HepG2 (cell line): Measurements from ENCODE around the gene FBXW12. TPM values are rescaled to one million over a fixed set of nuclear protein-coding genes. Genes with fewer than 3 reads are reported as not detected.

ENCODE experiments used
- ATAC-seq: fragments of 200-7000 bp; cut with Tn5 transposase; 3 replicates; pipeline ENCODE4 v1.9.1; 2020; ENCODE audit warnings: mild to moderate bottlenecking, moderate library complexity
- BruUV-seq: library from RNA; stranded (reverse); fragments of 400-500 nt; replicated peaks from 2 replicates; lab custom pipeline; 2021; lab: Mats Ljungman, UMichigan
- CTCF ChIA-PET: fragments of 300-600 bp; formaldehyde crosslinking; extraction: SDS; loops from one replicate; lab custom pipeline; 2021; ENCODE audit warnings: low total read pairs, inconsistent platforms, low intra/inter-chr PET ratio; lab: Yijun Ruan, JAX
- POLR2A ChIA-PET: fragments of 350-600 bp; sonication (Branson Sonifier 250); formaldehyde crosslinking; loops from one replicate; lab custom pipeline; 2020; ENCODE audit warnings: antibody characterized with exemption, inconsistent platforms; lab: Yijun Ruan, JAX
- DNase-seq: peaks from one replicate; pipeline ENCODE4 v3.0.0-alpha.2; 2015; ENCODE audit warnings: low spot score
- FAIRE-seq: peaks from 3 replicates; lab custom pipeline; 2011; peaks lifted over from hg19 to GRCh38; lab: Jason Lieb, UNC
- H2AFZ ChIP-seq: one replicate; pipeline ENCODE4 v1.6.1; 2011; ENCODE audit warnings: low read length, inconsistent platforms
- H3K27ac ChIP-seq: fragments of 300-600 bp; 3 replicates; pipeline ENCODE4 v1.8.0; 2011; ENCODE audit warnings: mixed run types, mild to moderate bottlenecking, mixed read lengths, low read length, inconsistent platforms; ENCODE audit not compliant: insufficient read depth; ENCODE audit errors: extremely low read length
- H3K27me3 ChIP-seq, 2 experiments: fragments of 200-600 bp in 1 of 2; 2 replicates in 1 of 2; 3 replicates in 1 of 2; pipeline versions ENCODE4 v1.6.0 to v1.8.0; 2011; ENCODE audit warnings: low read length in 2 of 2, mild to moderate bottlenecking in 2 of 2, moderate library complexity in 2 of 2, inconsistent platforms in 1 of 2; ENCODE audit not compliant: insufficient read depth in 2 of 2, control insufficient read depth in 1 of 2
- H3K36me3 ChIP-seq, 2 experiments: fragments of 200-600 bp in 1 of 2; replicated peaks in 1 of 2; 2 replicates in 1 of 2; 3 replicates in 1 of 2; pipeline versions ENCODE4 v1.5.1 to v1.8.0; 2011; ENCODE audit warnings: low read length in 2 of 2, inconsistent platforms in 1 of 2; ENCODE audit not compliant: insufficient read depth in 2 of 2, control insufficient read depth in 1 of 2
- H3K4me1 ChIP-seq: 2 replicates; pipeline ENCODE4 v1.5.1; 2012; ENCODE audit warnings: low read length, inconsistent platforms; ENCODE audit not compliant: insufficient read depth
- H3K4me2 ChIP-seq: 2 replicates; pipeline ENCODE4 v1.6.0; 2011; ENCODE audit warnings: low read depth, low read length, inconsistent platforms
- H3K4me3 ChIP-seq, 3 experiments: fragments of 200-600 bp in 1 of 3; sonication (generic), shearing (Covaris generic) in 1 of 3; replicated peaks in 1 of 3; 2 replicates each; pipeline ENCODE4 v1.5.1; 2011 to 2016; ENCODE audit warnings: low read length in 3 of 3, inconsistent platforms in 2 of 3, low read depth in 2 of 3, mild to moderate bottlenecking in 2 of 3, control low read depth in 1 of 3, mixed read lengths in 1 of 3; ENCODE audit not compliant: insufficient read depth in 1 of 3
- H3K79me2 ChIP-seq: one replicate; pipeline ENCODE4 v1.6.1; 2011; ENCODE audit warnings: low read length, inconsistent platforms; ENCODE audit not compliant: insufficient read depth
- H3K9ac ChIP-seq: 2 replicates; pipeline ENCODE4 v1.6.0; 2011; ENCODE audit warnings: mild to moderate bottlenecking, low read depth, low read length, inconsistent platforms; ENCODE audit not compliant: insufficient read depth
- H3K9me3 ChIP-seq: 2 replicates; pipeline ENCODE4 v1.5.1; 2012; ENCODE audit warnings: mild to moderate bottlenecking, low read length
- H4K20me1 ChIP-seq: 2 replicates; pipeline ENCODE4 v1.6.0; 2011; ENCODE audit warnings: inconsistent platforms, mild to moderate bottlenecking, low read length, moderate library complexity; ENCODE audit not compliant: insufficient read depth
- AHDC1 ChIP-seq: sonication (generic); formaldehyde crosslinking; IDR thresholded peaks from 2 replicates; pipeline ENCODE4 v1.5.1; 2020; ENCODE audit warnings: mild to moderate bottlenecking, missing genetic modification reagents, borderline replicate concordance
- KAT7 ChIP-seq: IDR thresholded peaks from 2 replicates; pipeline ENCODE4 v1.6.1; 2018; ENCODE audit warnings: borderline replicate concordance, missing compliant biosample characterization
- SRF ChIP-seq: IDR thresholded peaks from 2 replicates; pipeline ENCODE4 v1.6.1; 2011; ENCODE audit warnings: mild to moderate bottlenecking, low read depth, low read length, moderate library complexity
- ZNF205 ChIP-seq: IDR thresholded peaks from 2 replicates; pipeline ENCODE4 v1.6.1; 2018; ENCODE audit warnings: missing biosample characterization, missing genetic modification reagents
- ZNF225 ChIP-seq: sonication (generic); formaldehyde crosslinking; IDR thresholded peaks from 2 replicates; pipeline ENCODE4 v1.4.0; 2020; ENCODE audit warnings: mild to moderate bottlenecking, missing genetic modification reagents
- ZNF784 ChIP-seq: sonication (generic); formaldehyde crosslinking; IDR thresholded peaks from 2 replicates; pipeline ENCODE4 v1.5.1; 2020; ENCODE audit warnings: missing genetic modification reagents, mild to moderate bottlenecking, borderline replicate concordance
- WGBS: methylation state at CpG from one replicate; pipeline ENCODE4 v1.1.6; 2017; ENCODE audit warnings: low lambda C conversion rate; 5-methylcytosine and 5-hydroxymethylcytosine counted together
- in situ Hi-C: cut with HindIII; loops from 2 replicates; pipeline ENCODE4 v1.10.0; 2017; ENCODE audit warnings: low pct_unique_long_range_greater_than_20kb; ENCODE audit not compliant: extremely low pct_ligation_motif_present
- intact Hi-C: fragments of 100-400 bp; cut with micrococcal nuclease; formaldehyde crosslinking; loops from one replicate; pipeline ENCODE4 v1.10.0; 2022; ENCODE audit not compliant: unreplicated experiment
- polyA plus RNA-seq, 8 experiments: library from polyadenylated mRNA; depleted of rRNA in 3 of 8; stranded (reverse) in 7 of 8; unstranded in 1 of 8; fragments of >200 nt; fragmentation: Illumina TruSeq in 4 of 8; extraction: Trizol in 4 of 8; gene quantifications; 2 replicates each; pipeline versions ENCODE4 v1.2.1 to v1.2.3, GENCODE V29; 2011 to 2016; ENCODE audit warnings: low read depth in 4 of 8, missing spikeins in 1 of 8, mixed read lengths in 1 of 8; ENCODE audit not compliant: insufficient read depth in 1 of 8
- total RNA-seq, 5 experiments: library from RNA; depleted of rRNA; stranded (reverse); fragments of >200 nt; fragmentation: Illumina TruSeq; extraction: Trizol; gene quantifications; 2 replicates each; pipeline ENCODE4 v1.2.3, GENCODE V29; 2016; ENCODE audit warnings: low read depth in 1 of 5
- TF ChIP-seq, protein P1 (sequence below): sonication (generic); formaldehyde crosslinking; IDR thresholded peaks from 2 replicates; pipeline ENCODE4 v1.4.0; 2020; ENCODE audit warnings: missing genetic modification reagents
- TF ChIP-seq, protein P2 (sequence below): IDR thresholded peaks from 2 replicates; pipeline ENCODE4 v1.6.1; 2016; ENCODE audit warnings: missing biosample characterization, missing genetic modification reagents, low read depth

FBXW12 gene
- total and polyA plus RNA-seq, 2 of the 13 experiments (the other 11 are each of a cell fraction or from before 2014, with no cell fraction given): not detected

DNA sequence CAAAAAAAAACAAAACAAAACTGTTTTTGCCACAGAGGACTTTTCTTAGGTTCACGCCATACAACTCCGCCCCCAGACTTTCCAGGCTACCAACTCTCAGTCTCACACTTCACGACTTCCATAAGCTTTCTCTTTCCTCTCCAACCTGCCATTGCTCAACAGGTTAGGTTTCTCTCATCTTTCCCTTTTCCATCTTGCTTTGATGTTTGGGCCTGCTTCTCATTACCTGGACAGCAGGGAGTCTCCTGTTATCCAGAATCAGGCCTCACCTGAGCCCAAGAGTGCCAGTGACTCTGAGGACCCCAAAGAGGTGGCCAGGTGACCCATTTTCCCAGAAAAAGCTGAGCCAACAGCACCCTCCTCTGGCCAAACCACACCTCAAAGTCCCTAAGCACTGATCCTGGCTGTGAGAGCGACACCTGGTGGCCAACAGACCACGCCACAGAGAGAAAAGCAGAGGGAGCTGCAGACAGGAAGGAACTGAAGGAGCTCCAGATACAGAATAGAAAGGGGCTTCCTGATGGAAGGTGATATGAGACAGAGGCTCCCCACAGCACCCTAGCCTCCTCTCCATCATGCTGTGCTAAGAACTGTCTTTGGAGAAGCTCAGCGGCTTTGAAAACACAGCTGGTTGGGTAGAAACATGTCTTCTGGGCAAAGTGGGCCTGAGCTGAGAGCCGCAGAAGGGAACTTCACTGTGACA is 63.9 kb downstream of the FBXW12 start:
- H3K4me2 ChIP-seq: no peak overlapping the region
- H3K9me3 ChIP-seq: no peaks in the 10 kb centered on the region
- in situ Hi-C loops (loop anchor here (5.0 kb wide), 3 partner anchors 34 to 204 kb away; no protein-coding TSS in a partner anchor), intact Hi-C loops (loop anchor here (1.0 to 2.0 kb wide), 3 partner anchors 35 to 203 kb away; no protein-coding TSS in a partner anchor)
- BruUV-seq: no TSS peak
- H3K36me3 ChIP-seq: peaks cover 1 to 4% of the 10 kb centered on the region in 2 experiments; a peak in 3 of 5 replicates
- no peaks in the 10 kb centered on the region; a peak in 1 of 5 replicates for H3K27me3 ChIP-seq
- no peak overlapping the region for H3K27ac ChIP-seq
- peaks cover 73% of the 10 kb centered on the region for H3K4me1 ChIP-seq
- FAIRE-seq: peak; percentile 86
- POLR2A ChIA-PET: interaction anchor here (0.7 to 2.7 kb wide), 13 partner anchors 10 to 195 kb away, joined by 3 to 59 read pairs (median 9); partner anchors contain the start of genes ATRIP and ZNF589
- ATAC-seq: peak; percentile 33
- H3K4me3 ChIP-seq: no peak overlapping the region
- CTCF ChIA-PET: interaction anchor here (0.8 to 5.7 kb wide), 10 partner anchors 9 to 241 kb away, joined by 4 to 117 read pairs (median 15); no protein-coding TSS in a partner anchor
- DNase-seq: peak; percentile 81
- no peak overlapping the region for H3K9ac ChIP-seq
- H3K79me2 ChIP-seq: peaks cover 19% of the 10 kb centered on the region
- 47% methylated on average over 6 of the region's 7 CpGs for WGBS
- H4K20me1 ChIP-seq: no peaks in the 10 kb centered on the region
- no peak overlapping the region for H2AFZ ChIP-seq
- TF ChIP-seq, protein P1, sequence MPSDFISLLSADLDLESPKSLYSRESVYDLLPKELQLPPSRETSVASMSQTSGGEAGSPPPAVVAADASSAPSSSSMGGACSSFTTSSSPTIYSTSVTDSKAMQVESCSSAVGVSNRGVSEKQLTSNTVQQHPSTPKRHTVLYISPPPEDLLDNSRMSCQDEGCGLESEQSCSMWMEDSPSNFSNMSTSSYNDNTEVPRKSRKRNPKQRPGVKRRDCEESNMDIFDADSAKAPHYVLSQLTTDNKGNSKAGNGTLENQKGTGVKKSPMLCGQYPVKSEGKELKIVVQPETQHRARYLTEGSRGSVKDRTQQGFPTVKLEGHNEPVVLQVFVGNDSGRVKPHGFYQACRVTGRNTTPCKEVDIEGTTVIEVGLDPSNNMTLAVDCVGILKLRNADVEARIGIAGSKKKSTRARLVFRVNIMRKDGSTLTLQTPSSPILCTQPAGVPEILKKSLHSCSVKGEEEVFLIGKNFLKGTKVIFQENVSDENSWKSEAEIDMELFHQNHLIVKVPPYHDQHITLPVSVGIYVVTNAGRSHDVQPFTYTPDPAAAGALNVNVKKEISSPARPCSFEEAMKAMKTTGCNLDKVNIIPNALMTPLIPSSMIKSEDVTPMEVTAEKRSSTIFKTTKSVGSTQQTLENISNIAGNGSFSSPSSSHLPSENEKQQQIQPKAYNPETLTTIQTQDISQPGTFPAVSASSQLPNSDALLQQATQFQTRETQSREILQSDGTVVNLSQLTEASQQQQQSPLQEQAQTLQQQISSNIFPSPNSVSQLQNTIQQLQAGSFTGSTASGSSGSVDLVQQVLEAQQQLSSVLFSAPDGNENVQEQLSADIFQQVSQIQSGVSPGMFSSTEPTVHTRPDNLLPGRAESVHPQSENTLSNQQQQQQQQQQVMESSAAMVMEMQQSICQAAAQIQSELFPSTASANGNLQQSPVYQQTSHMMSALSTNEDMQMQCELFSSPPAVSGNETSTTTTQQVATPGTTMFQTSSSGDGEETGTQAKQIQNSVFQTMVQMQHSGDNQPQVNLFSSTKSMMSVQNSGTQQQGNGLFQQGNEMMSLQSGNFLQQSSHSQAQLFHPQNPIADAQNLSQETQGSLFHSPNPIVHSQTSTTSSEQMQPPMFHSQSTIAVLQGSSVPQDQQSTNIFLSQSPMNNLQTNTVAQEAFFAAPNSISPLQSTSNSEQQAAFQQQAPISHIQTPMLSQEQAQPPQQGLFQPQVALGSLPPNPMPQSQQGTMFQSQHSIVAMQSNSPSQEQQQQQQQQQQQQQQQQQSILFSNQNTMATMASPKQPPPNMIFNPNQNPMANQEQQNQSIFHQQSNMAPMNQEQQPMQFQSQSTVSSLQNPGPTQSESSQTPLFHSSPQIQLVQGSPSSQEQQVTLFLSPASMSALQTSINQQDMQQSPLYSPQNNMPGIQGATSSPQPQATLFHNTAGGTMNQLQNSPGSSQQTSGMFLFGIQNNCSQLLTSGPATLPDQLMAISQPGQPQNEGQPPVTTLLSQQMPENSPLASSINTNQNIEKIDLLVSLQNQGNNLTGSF (CRISPR knock-in tag): no peak
- TF ChIP-seq KAT7 (CRISPR knock-in tag): 0 out of 2 replicates have a peak, but pooled peaks have one; percentile 70
- no peak for TF ChIP-seq ZNF225 (CRISPR knock-in tag)
- no peak for TF ChIP-seq AHDC1 (CRISPR knock-in tag)
- TF ChIP-seq ZNF205: peak; percentile 57; the same call in 1 of the 2 replicates
- no peak for TF ChIP-seq SRF
- no peak for TF ChIP-seq ZNF784 (CRISPR knock-in tag)
- TF ChIP-seq, protein P2, sequence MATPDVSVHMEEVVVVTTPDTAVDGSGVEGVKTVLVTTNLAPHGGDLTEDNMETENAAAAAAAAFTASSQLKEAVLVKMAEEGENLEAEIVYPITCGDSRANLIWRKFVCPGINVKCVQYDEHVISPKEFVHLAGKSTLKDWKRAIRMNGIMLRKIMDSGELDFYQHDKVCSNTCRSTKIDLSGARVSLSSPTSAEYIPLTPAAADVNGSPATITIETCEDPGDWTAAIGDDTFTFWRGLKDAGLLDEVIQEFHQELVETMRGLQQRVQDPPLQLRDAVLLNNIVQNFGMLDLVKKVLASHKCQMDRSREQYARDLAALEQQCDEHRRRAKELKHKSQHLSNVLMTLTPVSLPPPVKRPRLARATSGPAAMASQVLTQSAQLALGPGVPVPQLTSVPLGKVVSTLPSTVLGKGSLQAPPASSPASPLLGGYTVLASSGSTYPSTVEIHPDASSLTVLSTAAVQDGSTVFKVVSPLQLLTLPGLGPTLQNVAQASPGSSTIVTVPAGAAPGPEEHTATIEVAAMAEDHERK (CRISPR knock-in tag): no peak
